Cortex of kidney (tissue), 1 donor: ENCODE data around the gene OAS2.
"Not testable (repeated sequence)": the region's sequence is repeated elsewhere in the genome, so short reads cannot be mapped to it uniquely, and the experiment has no call there.

Experiments used
- DNase-seq: peaks from one replicate; lab custom pipeline; 2025; lab: John Stamatoyannopoulos, UW

OAS2 gene

GRCh38 chr12:112985642-112986290 is 7.4 kb downstream of the OAS2 start:
- DNase-seq = no peak

DNA sequence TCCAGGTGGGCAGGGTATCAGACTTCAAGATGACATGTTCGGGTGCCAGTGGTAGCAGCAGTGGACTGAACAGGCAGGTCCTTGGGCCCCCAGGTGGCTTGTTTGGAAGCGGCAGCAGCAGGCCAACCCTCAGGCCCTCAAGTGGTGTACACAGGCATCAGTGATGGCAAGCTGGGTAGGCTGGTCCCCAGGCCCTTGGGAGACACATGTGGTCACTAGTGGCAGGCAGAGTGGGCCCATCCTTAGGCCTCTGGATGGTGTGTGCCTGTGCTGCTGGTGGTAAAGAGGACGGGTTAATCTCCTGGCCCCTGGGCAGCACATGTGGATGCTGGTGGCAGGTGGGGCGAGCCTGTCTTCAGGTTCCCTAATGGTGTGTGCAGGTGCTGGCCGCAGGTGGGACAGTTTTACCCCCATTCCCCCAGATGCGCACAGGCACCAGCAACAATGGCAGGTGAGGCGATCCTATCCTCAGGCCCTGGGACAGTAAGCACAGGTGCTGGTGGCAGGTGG is 8.0 kb downstream of the OAS2 start:
- no peak for DNase-seq

- DNase-seq = no peak
These were observed 9.2 kb downstream of the OAS2 start for GRCh38 chr12:112987561-112987960.

DNA sequence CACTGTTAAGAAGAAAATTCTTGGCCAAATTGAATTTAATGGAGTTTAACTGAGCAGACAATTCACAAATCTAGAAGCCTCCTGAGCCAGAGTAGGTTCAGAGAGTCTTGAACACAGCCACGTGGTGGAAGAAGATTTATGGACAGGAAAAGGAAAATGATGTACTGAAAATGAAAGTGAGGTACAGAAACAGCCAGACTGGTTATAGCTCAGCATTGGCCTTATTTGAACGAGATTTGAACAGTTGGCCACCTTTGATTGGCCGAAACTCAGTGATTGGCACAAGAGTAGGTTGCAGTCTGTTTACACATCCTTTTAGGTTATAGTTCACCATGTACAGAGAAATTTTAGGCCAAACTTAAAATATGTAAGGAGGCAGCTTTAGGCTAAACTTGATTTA is 9.9 kb downstream of the OAS2 start:
- DNase-seq = no peak

DNA sequence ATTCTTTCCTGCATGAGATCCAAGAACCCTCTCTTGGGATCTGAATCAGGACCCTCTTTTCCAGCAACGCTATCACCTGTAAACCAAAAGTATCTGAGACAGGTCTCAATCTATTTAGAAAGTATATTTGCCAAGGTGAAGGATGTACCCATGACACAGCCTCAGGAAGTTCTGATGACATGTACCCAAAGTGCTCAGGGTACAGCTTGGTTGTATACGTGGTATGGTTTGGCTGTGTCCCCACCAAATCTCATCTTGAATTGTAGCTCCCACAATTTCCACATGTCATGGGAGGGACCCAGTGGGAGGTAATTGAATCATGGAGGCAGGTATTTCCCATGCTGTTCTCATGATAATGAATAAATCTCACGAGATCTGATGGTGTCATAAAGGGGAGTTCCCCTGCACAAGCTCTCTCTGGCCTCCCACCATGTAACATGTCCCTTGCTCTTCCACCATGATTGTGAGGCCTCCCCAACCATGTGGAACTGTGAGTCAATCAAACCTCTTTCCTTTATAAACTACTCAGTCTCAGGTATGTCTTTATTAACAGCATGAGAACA is 10.6 kb downstream of the OAS2 start:
- not testable (repeated sequence) for DNase-seq

- no peak for DNase-seq
These were observed 11.5 kb downstream of the OAS2 start for GRCh38 chr12:112989806-112990205.

- no peak for DNase-seq
These were observed 14.5 kb downstream of the OAS2 start for GRCh38 chr12:112992541-112993398.

GRCh38 chr12:112995008-112995407 is 16.7 kb downstream of the OAS2 start:
- DNase-seq = no peak

DNA sequence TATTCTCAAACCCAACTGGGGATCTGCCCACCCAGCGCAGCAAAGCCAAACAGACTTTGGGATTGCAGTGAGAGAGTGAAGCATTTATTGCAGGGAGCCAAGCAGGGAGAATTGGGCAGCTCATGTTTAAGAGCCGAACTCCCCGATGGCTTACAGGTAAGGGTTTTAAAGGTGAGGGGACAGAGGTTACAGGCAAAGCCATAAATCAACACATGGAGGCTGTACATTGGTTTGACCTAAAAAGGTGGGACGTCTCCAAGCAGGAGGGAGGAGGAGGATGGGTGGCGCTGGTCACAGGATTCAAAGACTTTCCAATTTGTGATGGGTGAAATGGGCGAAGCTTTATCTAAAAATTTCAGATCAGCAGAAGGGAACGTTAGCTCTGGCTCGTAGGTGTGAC is 18.2 kb downstream of the OAS2 start:
- no peak for DNase-seq

- DNase-seq = no peak
These were observed 19.2 kb downstream of the OAS2 start for GRCh38 chr12:112997506-112997905.

DNA sequence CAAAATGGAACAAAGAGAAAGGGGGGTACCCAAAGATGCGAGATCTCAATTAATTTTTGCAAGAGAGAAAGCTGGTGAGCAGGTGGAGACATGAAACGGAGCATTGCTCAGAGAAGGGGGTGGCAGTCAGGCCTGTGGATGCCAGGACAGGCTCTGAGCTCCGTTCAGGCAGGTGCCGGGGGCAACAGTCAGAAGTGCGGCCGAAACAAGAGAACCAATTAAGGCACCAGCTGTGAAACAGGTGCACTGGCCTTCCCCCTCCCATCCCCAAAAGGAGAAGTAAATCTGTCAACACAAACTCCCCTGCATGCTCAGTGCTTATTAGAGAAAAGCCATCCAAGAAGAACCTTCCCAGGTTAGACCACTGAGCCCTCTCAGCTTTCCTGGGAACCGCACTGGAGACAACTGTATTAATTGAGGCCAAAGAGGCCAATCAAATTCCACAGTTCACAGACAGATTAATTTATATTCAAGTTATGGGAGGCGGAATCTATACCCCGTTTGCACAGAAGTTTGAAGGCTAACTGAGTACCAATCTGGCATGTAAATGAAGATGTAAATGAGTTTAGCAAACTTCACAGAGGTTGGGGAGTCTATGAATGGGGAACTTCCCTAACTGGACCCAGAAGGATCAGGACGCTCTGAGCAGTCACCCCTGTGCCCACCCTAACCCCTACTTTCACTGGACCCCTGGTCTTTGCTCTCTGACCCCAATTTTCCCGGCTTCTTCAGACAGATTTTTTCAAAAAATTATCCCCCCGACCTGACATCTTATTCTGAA is 20.9 kb downstream of the OAS2 start:
- no peak for DNase-seq

- no peak for DNase-seq
These were observed 22.1 kb downstream of the OAS2 start for GRCh38 chr12:113000433-113000832.

GRCh38 chr12:113002155-113002554 is 23.8 kb downstream of the OAS2 start:
- no peak for DNase-seq

GRCh38 chr12:113002676-113003075 is 24.4 kb downstream of the OAS2 start:
- DNase-seq = no peak

GRCh38 chr12:113003636-113004035 is 25.3 kb downstream of the OAS2 start:
- no peak for DNase-seq

GRCh38 chr12:113005762-113006161 is 27.4 kb downstream of the OAS2 start:
- DNase-seq = no peak

GRCh38 chr12:113006206-113006605 is 27.9 kb downstream of the OAS2 start:
- no peak for DNase-seq

- no peak for DNase-seq
These were observed 28.3 kb downstream of the OAS2 start for GRCh38 chr12:113006641-113007040.

DNA sequence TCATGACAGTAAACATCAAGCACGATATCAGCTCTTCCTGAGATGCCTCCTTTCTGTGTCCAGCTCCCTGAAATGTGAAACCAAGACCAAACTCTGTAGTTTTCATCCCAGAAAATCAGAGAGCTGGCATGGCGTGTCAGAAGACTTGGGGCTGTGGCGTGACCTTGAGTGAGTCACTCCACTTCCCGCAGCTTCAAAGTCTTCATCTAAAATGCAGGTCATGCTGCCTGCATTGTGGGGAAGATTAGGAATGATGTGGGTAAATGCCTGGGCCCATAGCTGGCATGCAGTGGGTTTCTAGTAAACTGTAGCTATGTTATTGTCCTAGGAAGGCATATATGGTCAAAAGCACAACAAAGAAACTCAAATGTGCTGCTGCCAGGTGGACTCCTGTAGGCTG is 28.8 kb downstream of the OAS2 start:
- no peak for DNase-seq

DNA sequence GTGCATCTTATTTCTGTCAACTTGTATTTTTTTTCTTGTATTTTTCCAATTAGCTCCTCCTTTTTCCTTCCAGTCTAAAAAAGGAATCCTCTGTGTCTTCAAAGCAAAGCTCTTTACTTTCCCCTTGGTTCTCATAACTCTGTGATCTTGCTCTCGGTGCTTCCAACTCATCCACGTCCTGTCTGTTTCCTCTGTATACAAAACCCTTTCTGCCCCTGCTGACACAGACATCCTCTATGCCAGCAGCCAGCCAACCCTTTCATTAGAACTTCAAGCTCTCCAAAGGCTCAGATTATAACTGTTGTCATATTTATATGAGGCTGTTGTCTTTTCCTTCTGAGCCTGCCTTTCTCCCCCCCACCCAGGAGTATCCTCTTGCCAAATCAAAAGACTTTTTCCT is 32.4 kb downstream of the OAS2 start:
- DNase-seq = no peak

DNA sequence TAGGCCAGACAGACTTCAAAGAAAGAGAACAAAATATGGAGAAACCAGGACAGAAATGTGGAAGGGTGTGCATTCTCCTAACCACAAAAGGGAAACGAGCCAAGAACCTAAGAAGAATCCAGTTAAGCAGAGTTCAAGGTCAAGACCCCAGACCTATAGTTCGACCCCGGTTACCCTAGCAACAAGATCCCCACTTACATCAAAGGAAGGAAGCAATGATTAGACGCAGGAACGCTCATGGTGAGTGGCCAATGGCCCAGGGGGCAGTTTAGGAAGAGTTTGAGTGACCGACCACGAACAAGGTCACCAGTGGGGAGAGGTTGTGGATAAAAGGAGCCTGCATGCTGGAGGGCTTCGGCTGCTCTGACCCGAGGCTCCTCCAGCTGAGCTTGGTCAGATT is 36.2 kb downstream of the OAS2 start:
- DNase-seq = no peak

DNA sequence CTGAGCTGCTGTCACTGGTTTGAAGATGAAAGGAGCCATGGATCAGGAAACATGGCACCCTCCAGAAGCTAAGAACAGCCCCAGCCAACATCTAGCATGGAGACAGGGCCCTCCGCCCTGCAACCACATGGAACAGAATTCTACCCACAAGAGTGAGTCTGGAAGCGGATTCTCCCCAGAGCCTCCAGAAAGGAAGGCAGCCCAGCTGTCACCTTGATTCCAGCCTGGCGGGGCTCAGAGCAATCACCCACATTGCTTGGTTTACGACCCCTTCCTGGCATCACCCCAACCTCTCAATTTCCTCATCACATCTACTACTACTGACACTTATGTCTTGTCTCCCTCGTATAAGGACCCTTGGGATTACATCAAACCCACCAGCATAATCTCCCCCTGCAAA is 38.5 kb downstream of the OAS2 start:
- no peak for DNase-seq
